HepG2 (cell line): ENCODE results near the gene GBGT1. TPM values are rescaled to one million over a fixed set of nuclear protein-coding genes. Genes with fewer than 3 reads are reported as not detected.

Source experiments
- GATAD1 ChIP-seq: IDR thresholded peaks from 2 replicates; pipeline ENCODE4 v1.6.1; 2016; ENCODE audit warnings: missing genetic modification reagents, missing compliant biosample characterization
- MED1 ChIP-seq: sonication (generic); formaldehyde crosslinking; IDR thresholded peaks from 2 replicates; pipeline ENCODE4 v1.4.0; 2020; ENCODE audit warnings: missing genetic modification reagents
- ZBTB40 ChIP-seq, 2 experiments: fragments of 450-650 bp in 1 of 2; sonication (generic) in 1 of 2; formaldehyde crosslinking in 1 of 2; IDR thresholded peaks; 2 replicates each; pipeline versions ENCODE4 v1.6.1 to v1.8.0; 2016 to 2022; ENCODE audit warnings: antibody characterized with exemption in 1 of 2, mild to moderate bottlenecking in 1 of 2, missing genetic modification reagents in 1 of 2
- ZNF124 ChIP-seq: sonication (generic); formaldehyde crosslinking; IDR thresholded peaks from 2 replicates; pipeline ENCODE4 v1.4.0; 2020; ENCODE audit warnings: missing genetic modification reagents
- ZNF326 ChIP-seq: sonication (generic); formaldehyde crosslinking; IDR thresholded peaks from 2 replicates; pipeline ENCODE4 v1.4.0; 2020; ENCODE audit warnings: missing genetic modification reagents, borderline replicate concordance
- ZNF550 ChIP-seq: sonication (generic); formaldehyde crosslinking; IDR thresholded peaks from 2 replicates; pipeline ENCODE4 v1.4.0; 2020; ENCODE audit warnings: mild to moderate bottlenecking, missing genetic modification reagents, borderline replicate concordance
- ZNF646 ChIP-seq: sonication (generic); formaldehyde crosslinking; IDR thresholded peaks from 2 replicates; pipeline ENCODE4 v1.9.0; 2021; ENCODE audit warnings: mild to moderate bottlenecking, missing genetic modification reagents
- ZNF782 ChIP-seq: sonication (generic); formaldehyde crosslinking; IDR thresholded peaks from 2 replicates; pipeline ENCODE4 v1.4.0; 2020; ENCODE audit warnings: missing genetic modification reagents, mild to moderate bottlenecking, borderline replicate concordance
- ZNF839 ChIP-seq: sonication (generic); formaldehyde crosslinking; IDR thresholded peaks from 2 replicates; pipeline ENCODE4 v1.4.0; 2020; ENCODE audit warnings: missing genetic modification reagents, mild to moderate bottlenecking, borderline replicate concordance
- polyA plus RNA-seq, 8 experiments: library from polyadenylated mRNA; depleted of rRNA in 3 of 8; stranded (reverse) in 7 of 8; unstranded in 1 of 8; fragments of >200 nt; fragmentation: Illumina TruSeq in 4 of 8; extraction: Trizol in 4 of 8; gene quantifications; 2 replicates each; pipeline versions ENCODE4 v1.2.1 to v1.2.3, GENCODE V29; 2011 to 2016; ENCODE audit warnings: low read depth in 4 of 8, missing spikeins in 1 of 8, mixed read lengths in 1 of 8; ENCODE audit not compliant: insufficient read depth in 1 of 8
- total RNA-seq, 5 experiments: library from RNA; depleted of rRNA; stranded (reverse); fragments of >200 nt; fragmentation: Illumina TruSeq; extraction: Trizol; gene quantifications; 2 replicates each; pipeline ENCODE4 v1.2.3, GENCODE V29; 2016; ENCODE audit warnings: low read depth in 1 of 5

The GBGT1 gene
- total and polyA plus RNA-seq, 2 of the 13 experiments (the other 11 are each of a cell fraction or from before 2014, with no cell fraction given) = not detected

- TF ChIP-seq ZNF124 (CRISPR knock-in tag) = no peak
- TF ChIP-seq ZNF839 = no peak
- no peak for TF ChIP-seq ZNF646 (CRISPR knock-in tag)
- no peak for TF ChIP-seq ZNF550 (CRISPR knock-in tag)
- TF ChIP-seq ZNF326 (CRISPR knock-in tag) = no peak
- TF ChIP-seq ZBTB40 (IDR thresholded peaks at IDR 0.05) = no peak
- no peak for TF ChIP-seq ZBTB40 (CRISPR knock-in tag; IDR thresholded peaks at IDR 0.05)
- 0 out of 2 replicates have a peak, but pooled peaks have one; percentile 32 for TF ChIP-seq ZNF782 (CRISPR knock-in tag)
- TF ChIP-seq GATAD1 (CRISPR knock-in tag) = no peak
- no peak for TF ChIP-seq MED1 (CRISPR knock-in tag)
These were observed 60.3 kb downstream of the GBGT1 start (continued) for GRCh38 chr9:133103183-133103986.
